ENCODE results near the gene SNX14.
"Not testable (repeated sequence)": the region's sequence is repeated elsewhere in the genome, so short reads cannot be mapped to it uniquely, and the experiment has no call there.

The SNX14 gene

GRCh38 chr6:85569323-85569722 is 24.3 kb downstream of the SNX14 start:
- Mint-ChIP-seq H3K4me1 (no peaks in the 10 kb centered on the region), H3K4me3 (no peak overlapping the region), H3K27ac (no peak overlapping the region), H3K27me3 (ENCODE audit: low read depth) (no peaks in the 10 kb centered on the region), H3K9me3 (peaks cover under 1% of the 10 kb centered on the region), H3K36me3 (ENCODE audit: low read depth) (peaks cover 49% of the 10 kb centered on the region)
- no peak for TF ChIP-seq CTCF (IDR thresholded peaks at IDR 0.05; ENCODE audit: unreplicated experiment in 3 of 3)

GRCh38 chr6:85568411-85568810 is 25.2 kb downstream of the SNX14 start:
- no peak overlapping the region for H3K4me3 Mint-ChIP-seq

GRCh38 chr6:85565736-85566135 is 27.9 kb downstream of the SNX14 start:
- Mint-ChIP-seq H3K27ac (no peak overlapping the region), H3K4me1 (no peaks in the 10 kb centered on the region), H3K27me3 (ENCODE audit: low read depth) (no peaks in the 10 kb centered on the region), H3K9me3 (peaks cover 3% of the 10 kb centered on the region), H3K4me3 (no peak overlapping the region), H3K36me3 (ENCODE audit: low read depth) (peaks cover 57% of the 10 kb centered on the region)
- TF ChIP-seq CTCF (IDR thresholded peaks at IDR 0.05; ENCODE audit: unreplicated experiment in 3 of 3) = no peak

More at GRCh38 chr6:85568411-85568810, 25.2 kb downstream of the SNX14 start:
- Mint-ChIP-seq H3K9me3 (peaks cover 3% of the 10 kb centered on the region), H3K27me3 (ENCODE audit: low read depth) (no peaks in the 10 kb centered on the region), H3K36me3 (ENCODE audit: low read depth) (peaks cover 54% of the 10 kb centered on the region), H3K27ac (peak overlapping the region in 1 of 3 experiments; percentile 13), H3K4me1 (no peaks in the 10 kb centered on the region)
- no peak for TF ChIP-seq CTCF (IDR thresholded peaks at IDR 0.05; ENCODE audit: unreplicated experiment in 3 of 3)

- H3K4me1 Mint-ChIP-seq; H3K27me3 Mint-ChIP-seq (ENCODE audit: low read depth); H3K27ac Mint-ChIP-seq; H3K4me3 Mint-ChIP-seq; H3K9me3 Mint-ChIP-seq: not testable (repeated sequence)
- peaks cover 62% of the 10 kb centered on the region for H3K36me3 Mint-ChIP-seq (ENCODE audit: low read depth)
Measured at GRCh38 chr6:85564223-85564622, 29.4 kb downstream of the SNX14 start.

- no peak for TF ChIP-seq CTCF (IDR thresholded peaks at IDR 0.05; ENCODE audit: unreplicated experiment in 3 of 3)
Measured at GRCh38 chr6:85561750-85562357, 31.8 kb downstream of the SNX14 start.

GRCh38 chr6:85556992-85557668 is 36.5 kb downstream of the SNX14 start:
- Mint-ChIP-seq H3K4me1 (no peaks in the 10 kb centered on the region), H3K9me3 (no peaks in the 10 kb centered on the region), H3K27ac (no peak overlapping the region), H3K4me3 (no peak overlapping the region), H3K36me3 (ENCODE audit: low read depth) (peaks cover 40% of the 10 kb centered on the region), H3K27me3 (ENCODE audit: low read depth) (no peaks in the 10 kb centered on the region)
- TF ChIP-seq CTCF (IDR thresholded peaks at IDR 0.05; ENCODE audit: unreplicated experiment in 3 of 3) = no peak

More at GRCh38 chr6:85561750-85562357, 31.8 kb downstream of the SNX14 start:
- no peak overlapping the region for H3K27ac Mint-ChIP-seq
- no peaks in the 10 kb centered on the region for H3K4me1 Mint-ChIP-seq
- no peaks in the 10 kb centered on the region for H3K27me3 Mint-ChIP-seq (ENCODE audit: low read depth)
- H3K36me3 Mint-ChIP-seq (ENCODE audit: low read depth) = peaks cover 45% of the 10 kb centered on the region
- H3K4me3 Mint-ChIP-seq = no peak overlapping the region
- H3K9me3 Mint-ChIP-seq = peaks cover 3% of the 10 kb centered on the region

All from nephron (organoid).